Body of pancreas (tissue), 4 donors: ENCODE results near the gene LYZL4.

Experiments used
- CTCF ChIP-seq, 7 experiments: fragments of 450-650 bp in 4 of 7; fragments of 200-600 bp in 3 of 7; sonication (generic) in 3 of 7; IDR thresholded peaks; one replicate each; pipeline ENCODE4 v1.5.1; 2016 to 2019; ENCODE audit warnings: antibody characterized with exemption in 7 of 7
- POLR2A ChIP-seq, 3 donors: fragments of 450-650 bp; IDR thresholded peaks; one replicate each; pipeline ENCODE4 v1.6.1; 2016; ENCODE audit warnings: antibody characterized with exemption in 3 of 3, mild to moderate bottlenecking in 2 of 3

- TF ChIP-seq CTCF (IDR thresholded peaks at IDR 0.05) (no peak), POLR2A (IDR thresholded peaks at IDR 0.05) (no peak)
Measured at GRCh38 chr3:42411429-42411828, 1.0 kb upstream of the LYZL4 start.
